B cell (primary cell): Measurements from ENCODE around the gene TESK2. TPM values are rescaled to one million over a fixed set of nuclear protein-coding genes. Genes with fewer than 3 reads are reported as not detected.

ENCODE experiments used
- ATAC-seq: fragments of 200-7000 bp; cut with Tn5 transposase; one replicate; pipeline ENCODE4 v1.10.0; 2021; ENCODE audit warnings: low read depth, mild to moderate bottlenecking, moderate number of reproducible peaks, moderate library complexity
- CTCF ChIA-PET: fragments of 350-600 bp; sonication (Branson Sonifier 250); formaldehyde crosslinking; loops from one replicate; lab custom pipeline; 2021; ENCODE audit warnings: antibody characterized with exemption, inconsistent platforms; lab: Charles Lee
- POLR2A ChIA-PET: fragments of 350-600 bp; sonication (Branson Sonifier 250); formaldehyde crosslinking; loops from one replicate; lab custom pipeline; 2021; ENCODE audit warnings: antibody characterized with exemption; lab: Charles Lee
- DNase-seq: peaks from one replicate; pipeline ENCODE4 v3.0.0; 2013
- H2AFZ ChIP-seq: 2 replicates; pipeline ENCODE4 v1.6.1; 2012; ENCODE audit warnings: mild to moderate bottlenecking, low read depth, low read length; ENCODE audit not compliant: insufficient read depth, poor library complexity, severe bottlenecking
- H3K27ac ChIP-seq, 2 donors: 1 replicate in 1 of 2; 2 replicates in 1 of 2; pipeline ENCODE4 v1.5.1; 2012 to 2013; ENCODE audit warnings: low read length in 2 of 2, mild to moderate bottlenecking in 2 of 2, moderate library complexity in 1 of 2
- H3K27me3 ChIP-seq, 4 experiments: fragments of 200-600 bp in 1 of 4; sonication (generic) in 1 of 4; replicated peaks in 1 of 4; 1 replicate in 2 of 4; 2 replicates in 2 of 4; pipeline versions ENCODE4 v1.6.1 to v1.7.0; 2013 to 2016; ENCODE audit warnings: low read length in 3 of 4, mild to moderate bottlenecking in 2 of 4, mixed read lengths in 1 of 4, moderate library complexity in 1 of 4; ENCODE audit not compliant: insufficient read depth in 4 of 4, control insufficient read depth in 3 of 4; ENCODE audit errors: control extremely low read depth in 1 of 4
- H3K36me3 ChIP-seq, 2 experiments: replicated peaks in 1 of 2; 1 replicate in 1 of 2; 2 replicates in 1 of 2; pipeline versions ENCODE4 v1.6.1 to v1.7.1; 2013; ENCODE audit warnings: low read length in 1 of 2; ENCODE audit not compliant: insufficient read depth in 2 of 2, control insufficient read depth in 1 of 2; ENCODE audit errors: control extremely low read depth in 1 of 2, extremely low read depth in 1 of 2
- H3K4me1 ChIP-seq, 2 donors: fragments of 200-600 bp in 1 of 2; sonication (generic) in 1 of 2; 1 replicate in 1 of 2; 2 replicates in 1 of 2; pipeline versions ENCODE4 v1.5.1 to v1.6.1; 2013 to 2017; ENCODE audit warnings: low read length in 2 of 2; ENCODE audit not compliant: control insufficient read depth in 2 of 2, insufficient read depth in 2 of 2
- H3K4me2 ChIP-seq: replicated peaks from 2 replicates; pipeline ENCODE3; 2012; ENCODE audit warnings: mild to moderate bottlenecking, low read depth, low read length; ENCODE audit not compliant: poor library complexity, severe bottlenecking
- H3K4me3 ChIP-seq, 5 experiments: fragments of 200-600 bp in 1 of 5; sonication (generic) in 1 of 5; 1 replicate in 3 of 5; 2 replicates in 2 of 5; pipeline versions ENCODE4 v1.5.1 to v1.7.0; 2011 to 2016; ENCODE audit warnings: low read length in 4 of 5, mild to moderate bottlenecking in 4 of 5, low read depth in 2 of 5, control low read depth in 1 of 5, moderate library complexity in 1 of 5; ENCODE audit not compliant: insufficient read depth in 1 of 5; ENCODE audit errors: control extremely low read depth in 1 of 5, extremely low read depth in 1 of 5
- H3K79me2 ChIP-seq: fragments of 200-600 bp; sonication (generic); one replicate; pipeline ENCODE4 v1.6.0; 2016; ENCODE audit warnings: low read length; ENCODE audit not compliant: control insufficient read depth, insufficient read depth
- H3K9ac ChIP-seq: fragments of 200-600 bp; sonication (generic); 2 replicates; pipeline ENCODE4 v1.6.1; 2017; ENCODE audit warnings: mild to moderate bottlenecking, low read length, moderate library complexity
- H3K9me3 ChIP-seq, 3 donors: one replicate each; pipeline versions ENCODE4 v1.6.1 to v1.7.1; 2013; ENCODE audit warnings: low read length in 2 of 3; ENCODE audit not compliant: control insufficient read depth in 2 of 3, insufficient read depth in 1 of 3; ENCODE audit errors: control extremely low read depth in 1 of 3
- H4K20me1 ChIP-seq: 2 replicates; pipeline ENCODE4 v1.6.0; 2012; ENCODE audit warnings: mild to moderate bottlenecking, low read length; ENCODE audit not compliant: insufficient read depth, control insufficient read depth, poor library complexity, severe bottlenecking
- H3K27ac Mint-ChIP-seq: one replicate; pipeline ENCODE4 v1.8.0; 2021; ENCODE audit warnings: mixed read lengths
- H3K27me3 Mint-ChIP-seq: one replicate; pipeline ENCODE4 v1.8.0; 2021; ENCODE audit warnings: mixed read lengths
- H3K4me1 Mint-ChIP-seq: one replicate; pipeline ENCODE4 v1.8.0; 2021; ENCODE audit warnings: mixed read lengths
- H3K4me3 Mint-ChIP-seq: one replicate; pipeline ENCODE4 v1.8.0; 2021; ENCODE audit warnings: mixed read lengths
- H3K9me3 Mint-ChIP-seq: one replicate; pipeline ENCODE4 v1.8.0; 2022; ENCODE audit warnings: mixed read lengths; ENCODE audit not compliant: insufficient read depth
- CTCF ChIP-seq: fragments of 200-600 bp; IDR thresholded peaks from one replicate; pipeline ENCODE4 v1.8.0; 2022; ENCODE audit warnings: antibody characterized with exemption, mild to moderate bottlenecking
- EZH2 ChIP-seq: IDR thresholded peaks from 2 replicates; pipeline ENCODE4 v1.6.1; 2012; ENCODE audit warnings: borderline replicate concordance, low read depth, mild to moderate bottlenecking, moderate library complexity, low read length; ENCODE audit not compliant: insufficient read depth, poor library complexity, severe bottlenecking
- WGBS: methylation state at CpG from one replicate; pipeline ENCODE4 v1.1.5; 2013; ENCODE audit warnings: missing lambda C conversion rate; ENCODE audit not compliant: insufficient coverage; 5-methylcytosine and 5-hydroxymethylcytosine counted together
- intact Hi-C: fragments of 100-400 bp; cut with micrococcal nuclease; formaldehyde crosslinking; loops from one replicate; pipeline ENCODE4 v1.10.0; 2022
- polyA plus RNA-seq: library from polyadenylated mRNA; depleted of rRNA; stranded (reverse); fragments of >200 nt; gene quantifications from 2 replicates; pipeline ENCODE4 v1.2.3, GENCODE V29; 2012
- total RNA-seq, 2 donors: library from RNA; stranded (reverse); fragments of 120-200 nt in 1 of 2; gene quantifications; 1 replicate in 1 of 2; 2 replicates in 1 of 2; pipeline versions ENCODE4 v1.2.3 to v1.2.4, GENCODE V29; 2013 to 2022

Gene TESK2
- total and polyA plus RNA-seq, 2 donors (not counting 1 experiment from before 2014, with no cell fraction given), result 21.7 to 27.0 TPM

- ChIA-PET CTCF (interaction anchor here (0.6 to 1.1 kb wide), 2 partner anchors 12 to 492 kb away, joined by 3 read pairs; no protein-coding TSS in a partner anchor), POLR2A (interaction anchor here (0.9 kb wide), 1 partner anchor 14 kb away, joined by 7 read pairs; no protein-coding TSS in a partner anchor)
- Histone ChIP-seq H3K79me2 (no peaks in the 10 kb centered on the region), H3K36me3 (no peaks in the 10 kb centered on the region), H3K9me3 (peaks cover 0 to 3% (median 0%) of the 10 kb centered on the region in 3 donors), H3K4me3 (no peak overlapping the region), H3K9ac (no peak overlapping the region), H3K4me2 (no peak overlapping the region), H3K4me1 (no peaks in the 10 kb centered on the region), H2AFZ (no peak overlapping the region), H4K20me1 (no peaks in the 10 kb centered on the region), H3K27me3 (no peaks in the 10 kb centered on the region), H3K27ac (no peak overlapping the region)
- no peak for ATAC-seq
- DNase-seq, result no peak
- TF ChIP-seq CTCF (no peak), EZH2 (no peak)
- no peak overlapping the region for H3K27ac Mint-ChIP-seq
- H3K4me3 Mint-ChIP-seq, result no peak overlapping the region
- no peaks in the 10 kb centered on the region for H3K9me3 Mint-ChIP-seq
- 100% methylated on average over 2 of the region's 4 CpGs for WGBS
- H3K4me1 Mint-ChIP-seq, result no peaks in the 10 kb centered on the region
- H3K27me3 Mint-ChIP-seq, result no peaks in the 10 kb centered on the region
- intact Hi-C loops, result no loop called here
These were observed 173.8 kb downstream of the TESK2 start for GRCh38 chr1:45317166-45317565.

- DNase-seq, result no peak
- intact Hi-C loops, result no loop called here
- Mint-ChIP-seq H3K4me3 (no peak overlapping the region), H3K27ac (no peak overlapping the region), H3K27me3 (no peaks in the 10 kb centered on the region), H3K9me3 (no peaks in the 10 kb centered on the region), H3K4me1 (no peaks in the 10 kb centered on the region)
- no peaks in the 10 kb centered on the region for H3K27me3 ChIP-seq
- no CpG with 5 or more reads among the region's 3 CpGs for WGBS
- no peak overlapping the region for H3K4me2 ChIP-seq
- no peak overlapping the region for H2AFZ ChIP-seq
- ChIA-PET POLR2A (no interaction called here), CTCF (interaction anchor here (0.7 to 1.0 kb wide), 2 partner anchors 9 to 10 kb away, joined by 3 read pairs; no protein-coding TSS in a partner anchor)
- peaks cover 0 to 3% (median 0%) of the 10 kb centered on the region in 3 donors for H3K9me3 ChIP-seq
- TF ChIP-seq CTCF, result no peak
- no peak for TF ChIP-seq EZH2
- H3K4me3 ChIP-seq, result no peak overlapping the region
- H3K27ac ChIP-seq, result no peak overlapping the region
- no peaks in the 10 kb centered on the region for H3K79me2 ChIP-seq
- no peaks in the 10 kb centered on the region for H4K20me1 ChIP-seq
- no peak for ATAC-seq
- no peak overlapping the region for H3K9ac ChIP-seq
- no peaks in the 10 kb centered on the region for H3K36me3 ChIP-seq
- no peaks in the 10 kb centered on the region for H3K4me1 ChIP-seq
These were observed 176.7 kb downstream of the TESK2 start for GRCh38 chr1:45314266-45314665.
